SU-DHL-6 (cell line): ENCODE results near the gene FOXE1.

Experiments used
- H2AFZ ChIP-seq: fragments of 200-600 bp; sonication (generic); 2 replicates; pipeline ENCODE4 v1.6.1; 2014; ENCODE audit warnings: low read depth, mild to moderate bottlenecking, moderate library complexity, mixed read lengths, antibody characterized with exemption, low read length; ENCODE audit not compliant: severe bottlenecking
- H3F3A ChIP-seq: fragments of 200-600 bp; shearing (Covaris generic); 2 replicates; pipeline ENCODE4 v1.6.0; 2016; ENCODE audit warnings: antibody characterized with exemption, mild to moderate bottlenecking; ENCODE audit not compliant: insufficient read depth
- H3K27ac ChIP-seq: fragments of 200-600 bp; sonication (generic); 2 replicates; pipeline ENCODE4 v1.5.1; 2016; ENCODE audit warnings: low read depth, mild to moderate bottlenecking, low read length, moderate library complexity, mixed read lengths
- H3K27me3 ChIP-seq: fragments of 200-600 bp; sonication (generic), shearing (Covaris generic); 2 replicates; pipeline ENCODE4 v1.6.0; 2014; ENCODE audit warnings: mild to moderate bottlenecking, low read length
- H3K36me3 ChIP-seq: fragments of 200-600 bp; sonication (generic); 2 replicates; pipeline ENCODE4 v1.6.1; 2014; ENCODE audit warnings: mild to moderate bottlenecking, low read length, mixed read lengths
- H3K4me2 ChIP-seq: fragments of 300-600, 200-600 bp; shearing (Covaris generic), sonication (generic); 2 replicates; pipeline ENCODE4 v1.6.0; 2014; ENCODE audit warnings: low read length, low read depth, mild to moderate bottlenecking; ENCODE audit not compliant: poor library complexity, severe bottlenecking
- H3K4me3 ChIP-seq: fragments of 200-600 bp; sonication (generic); 2 replicates; pipeline ENCODE4 v1.5.1; 2014; ENCODE audit warnings: antibody characterized with exemption, low read length, mild to moderate bottlenecking, mixed read lengths; ENCODE audit not compliant: insufficient read depth, poor library complexity, severe bottlenecking
- H3K79me2 ChIP-seq: fragments of 200-600 bp; sonication (generic); 2 replicates; pipeline ENCODE4 v1.6.1; 2014; ENCODE audit warnings: mild to moderate bottlenecking, low read length, moderate library complexity; ENCODE audit not compliant: insufficient read depth
- H3K9ac ChIP-seq: fragments of 200-600 bp; sonication (generic); 2 replicates; pipeline ENCODE4 v1.7.0; 2014; ENCODE audit warnings: mild to moderate bottlenecking, low read length
- H3K9me2 ChIP-seq: fragments of 200-600 bp; sonication (generic); replicated peaks from 2 replicates; pipeline ENCODE4 v1.6.1; 2014; ENCODE audit warnings: low read length; ENCODE audit not compliant: insufficient read depth
- H3K9me3 ChIP-seq: fragments of 200-600 bp; sonication (generic); 2 replicates; pipeline ENCODE4 v1.6.1; 2014; ENCODE audit warnings: low read length, mixed read lengths; ENCODE audit not compliant: insufficient read depth
- H4K20me1 ChIP-seq: fragments of 200-600 bp; sonication (generic); 2 replicates; pipeline ENCODE4 v1.6.1; 2014; ENCODE audit warnings: low read depth, mild to moderate bottlenecking, antibody characterized with exemption, low read length, moderate library complexity, mixed read lengths
- CTCF ChIP-seq: fragments of 200-600 bp; sonication (generic); IDR thresholded peaks from one replicate; pipeline ENCODE4 v1.5.1; 2017; ENCODE audit warnings: antibody characterized with exemption, mild to moderate bottlenecking, low read length, moderate library complexity; ENCODE audit not compliant: insufficient read depth, poor library complexity, severe bottlenecking
- EZH2phosphoT487 ChIP-seq: fragments of 200-600 bp; sonication (generic), shearing (Covaris generic); conservative IDR thresholded peaks from 2 replicates; pipeline ENCODE4 v1.6.1; 2018; ENCODE audit warnings: mild to moderate bottlenecking, antibody characterized with exemption, low read length, moderate library complexity, mixed read lengths

Gene FOXE1

GRCh38 chr9:97853844-97854695 lies 1.0 kb downstream of the FOXE1 start:
- Histone ChIP-seq H3K79me2 (no peaks in the 10 kb centered on the region), H3K27ac (no peak overlapping the region), H3K36me3 (no peaks in the 10 kb centered on the region), H3K4me3 (no peak overlapping the region), H4K20me1 (no peaks in the 10 kb centered on the region), H3K4me2 (no peak overlapping the region), H3K9me2 (no peaks in the 10 kb centered on the region), H3K9me3 (no peaks in the 10 kb centered on the region), H2AFZ (no peak overlapping the region), H3F3A (no peaks in the 10 kb centered on the region), H3K27me3 (no peaks in the 10 kb centered on the region), H3K9ac (no peak overlapping the region)
- TF ChIP-seq CTCF (no peak), EZH2phosphoT487 (no peak)

DNA sequence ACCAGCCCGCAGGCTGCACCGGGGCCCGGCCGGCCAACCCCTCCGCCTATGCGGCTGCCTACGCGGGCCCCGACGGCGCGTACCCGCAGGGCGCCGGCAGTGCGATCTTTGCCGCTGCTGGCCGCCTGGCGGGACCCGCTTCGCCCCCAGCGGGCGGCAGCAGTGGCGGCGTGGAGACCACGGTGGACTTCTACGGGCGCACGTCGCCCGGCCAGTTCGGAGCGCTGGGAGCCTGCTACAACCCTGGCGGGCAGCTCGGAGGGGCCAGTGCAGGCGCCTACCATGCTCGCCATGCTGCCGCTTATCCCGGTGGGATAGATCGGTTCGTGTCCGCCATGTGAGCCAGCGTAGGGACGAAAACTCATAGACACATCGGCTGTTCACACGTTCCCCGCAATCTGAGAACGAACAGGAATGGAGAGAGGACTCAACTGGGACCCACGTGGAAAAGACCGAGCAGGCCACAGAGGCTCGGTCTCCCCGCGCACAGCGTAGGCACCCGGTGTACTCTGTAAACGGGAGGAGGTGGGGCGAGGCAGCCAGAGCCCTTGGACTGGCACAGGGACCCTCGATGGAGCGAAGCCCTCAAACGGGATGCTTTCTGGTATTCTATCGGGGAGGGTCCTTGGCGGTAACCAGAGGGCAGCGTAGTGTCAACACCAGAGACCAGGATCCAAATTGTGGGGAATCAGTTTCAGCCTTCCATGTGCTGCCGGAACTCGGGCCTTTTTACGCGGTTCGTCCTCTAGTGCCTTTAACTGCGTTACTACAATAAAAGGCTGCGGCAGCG lies 1.9 kb downstream of the FOXE1 start:
- H3K36me3 ChIP-seq = no peaks in the 10 kb centered on the region
- H4K20me1 ChIP-seq = no peaks in the 10 kb centered on the region
- TF ChIP-seq EZH2phosphoT487 = no peak
- H3K9me3 ChIP-seq = no peaks in the 10 kb centered on the region
- no peak overlapping the region for H3K4me2 ChIP-seq
- no peaks in the 10 kb centered on the region for H3K27me3 ChIP-seq
- H3F3A ChIP-seq = no peaks in the 10 kb centered on the region
- H3K9me2 ChIP-seq = no peaks in the 10 kb centered on the region
- H3K27ac ChIP-seq = no peak overlapping the region
- H3K79me2 ChIP-seq = no peaks in the 10 kb centered on the region
- no peak overlapping the region for H2AFZ ChIP-seq
- no peak overlapping the region for H3K9ac ChIP-seq
- no peak overlapping the region for H3K4me3 ChIP-seq

DNA sequence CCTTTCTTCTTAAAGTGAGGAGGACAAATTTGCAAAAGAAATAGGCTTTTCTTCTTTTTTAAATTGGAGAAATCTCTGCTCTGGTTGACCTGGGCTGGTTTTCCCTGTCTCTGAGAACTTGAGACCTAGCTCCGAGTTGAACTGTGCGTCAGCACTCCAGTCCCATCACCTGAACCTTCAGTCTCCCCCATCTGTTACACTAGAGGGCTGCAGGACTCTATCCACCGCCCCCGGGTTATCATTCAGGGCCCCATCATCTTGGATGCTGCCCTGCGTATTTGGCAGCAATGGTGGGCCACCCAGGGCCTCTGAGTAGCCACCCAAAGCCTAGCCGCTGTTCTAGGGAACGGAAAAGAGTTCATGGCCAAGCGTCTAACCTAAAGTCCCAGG lies 2.5 kb downstream of the FOXE1 start:
- Histone ChIP-seq H3K27me3 (no peaks in the 10 kb centered on the region), H3K4me3 (no peak overlapping the region), H3K9ac (no peak overlapping the region), H3K9me2 (no peaks in the 10 kb centered on the region), H3F3A (no peaks in the 10 kb centered on the region), H3K27ac (no peak overlapping the region), H4K20me1 (no peaks in the 10 kb centered on the region), H3K36me3 (no peaks in the 10 kb centered on the region), H3K4me2 (no peak overlapping the region), H2AFZ (no peak overlapping the region), H3K79me2 (no peaks in the 10 kb centered on the region), H3K9me3 (no peaks in the 10 kb centered on the region)
- TF ChIP-seq EZH2phosphoT487 = no peak
- TF ChIP-seq CTCF = no peak
